ENCODE results near the gene CTSW. TPM values are rescaled to one million over a fixed set of nuclear protein-coding genes. Genes with fewer than 3 reads are reported as not detected.

CTSW gene
- polyA plus RNA-seq, 3 donors from 2014 or later: 2,066 to 3,052 (median 2,928) TPM

- Mint-ChIP-seq H3K4me3 (no peak overlapping the region), H3K4me1 (peaks cover 38 to 43% of the 10 kb centered on the region in 2 donors), H3K27ac (peak overlapping the region in 4 of 6 donors; percentile 34 to 65 (median 50)), H3K27me3 (ENCODE audit: low read depth in 3 of 3) (peaks cover 5 to 12% (median 12%) of the 10 kb centered on the region in 3 donors), H3K36me3 (peaks cover 24 to 41% (median 25%) of the 10 kb centered on the region in 3 donors), H3K9me3 (no peaks in the 10 kb centered on the region)
- DNase-seq: no peak
Measured at GRCh38 chr11:65851811-65852507, 27.7 kb upstream of the CTSW start.

GRCh38 chr11:65852508-65853245, 27.0 kb upstream of the CTSW start:
- Mint-ChIP-seq H3K36me3 (peaks cover 24 to 41% (median 25%) of the 10 kb centered on the region in 3 donors), H3K9me3 (no peaks in the 10 kb centered on the region), H3K27ac (peak overlapping the region in 1 of 6 donors; percentile 57), H3K4me1 (peaks cover 39 to 44% of the 10 kb centered on the region in 2 donors), H3K4me3 (no peak overlapping the region), H3K27me3 (ENCODE audit: low read depth in 3 of 3) (peaks cover 5 to 18% (median 12%) of the 10 kb centered on the region in 3 donors)
- no peak for DNase-seq

GRCh38 chr11:65853246-65853979, 26.2 kb upstream of the CTSW start:
- peaks cover 42 to 48% of the 10 kb centered on the region in 2 donors for H3K4me1 Mint-ChIP-seq
- DNase-seq: no peak
- H3K36me3 Mint-ChIP-seq: peaks cover 24 to 41% (median 25%) of the 10 kb centered on the region in 3 donors
- peaks cover 10 to 22% (median 18%) of the 10 kb centered on the region in 3 donors for H3K27me3 Mint-ChIP-seq (ENCODE audit: low read depth in 3 of 3)
- H3K4me3 Mint-ChIP-seq: no peak overlapping the region
- peak overlapping the region in 3 of 6 donors; percentile 3 to 61 (median 40) for H3K27ac Mint-ChIP-seq
- no peaks in the 10 kb centered on the region for H3K9me3 Mint-ChIP-seq

GRCh38 chr11:65854161-65854592, 25.5 kb upstream of the CTSW start:
- no peak for DNase-seq
- Mint-ChIP-seq H3K27me3 (ENCODE audit: low read depth in 3 of 3) (peaks cover 10 to 23% (median 18%) of the 10 kb centered on the region in 3 donors), H3K9me3 (no peaks in the 10 kb centered on the region), H3K4me3 (peak overlapping the region in 4 of 5 donors; percentile 10 to 61 (median 31)), H3K27ac (peak overlapping the region in 4 of 6 donors; percentile 30 to 64 (median 60)), H3K36me3 (peaks cover 24 to 41% (median 25%) of the 10 kb centered on the region in 3 donors), H3K4me1 (peaks cover 48 to 55% of the 10 kb centered on the region in 2 donors)

- H3K4me1 Mint-ChIP-seq: peaks cover 56 to 65% of the 10 kb centered on the region in 2 donors
- peak overlapping the region; percentile 89 to 96 (median 92) for H3K4me3 Mint-ChIP-seq
- peaks cover 24 to 41% (median 25%) of the 10 kb centered on the region in 3 donors for H3K36me3 Mint-ChIP-seq
- peak overlapping the region in 5 of 6 donors; percentile 62 to 95 (median 92) for H3K27ac Mint-ChIP-seq
- H3K27me3 Mint-ChIP-seq (ENCODE audit: low read depth in 3 of 3): peaks cover 10 to 26% (median 20%) of the 10 kb centered on the region in 3 donors
- no peak for DNase-seq
- H3K9me3 Mint-ChIP-seq: no peaks in the 10 kb centered on the region
Measured at GRCh38 chr11:65854852-65855837, 24.5 kb upstream of the CTSW start.

- peak overlapping the region; percentile 86 to 95 (median 92) for H3K27ac Mint-ChIP-seq
- no peaks in the 10 kb centered on the region for H3K9me3 Mint-ChIP-seq
- H3K36me3 Mint-ChIP-seq: peaks cover 24 to 41% (median 25%) of the 10 kb centered on the region in 3 donors
- no peak for DNase-seq
- peaks cover 10 to 28% (median 22%) of the 10 kb centered on the region in 3 donors for H3K27me3 Mint-ChIP-seq (ENCODE audit: low read depth in 3 of 3)
- H3K4me3 Mint-ChIP-seq: peak overlapping the region; percentile 89 to 96 (median 92)
- peaks cover 58 to 69% of the 10 kb centered on the region in 2 donors for H3K4me1 Mint-ChIP-seq
Measured at GRCh38 chr11:65855927-65856363, 23.7 kb upstream of the CTSW start.

GRCh38 chr11:65856689-65857499, 22.7 kb upstream of the CTSW start:
- no peaks in the 10 kb centered on the region for H3K9me3 Mint-ChIP-seq
- DNase-seq: peak; percentile 79 to 83 (median 81)
- H3K36me3 Mint-ChIP-seq: peaks cover 19 to 34% (median 20%) of the 10 kb centered on the region in 3 donors
- H3K27ac Mint-ChIP-seq: peak overlapping the region; percentile 86 to 95 (median 92)
- peaks cover 67 to 75% of the 10 kb centered on the region in 2 donors for H3K4me1 Mint-ChIP-seq
- H3K27me3 Mint-ChIP-seq (ENCODE audit: low read depth in 3 of 3): peaks cover 10 to 28% (median 22%) of the 10 kb centered on the region in 3 donors
- H3K4me3 Mint-ChIP-seq: peak overlapping the region; percentile 89 to 96 (median 92)

GRCh38 chr11:65857500-65857852, 22.2 kb upstream of the CTSW start:
- peak overlapping the region in 3 of 6 donors; percentile 86 to 92 (median 87) for H3K27ac Mint-ChIP-seq
- H3K9me3 Mint-ChIP-seq: no peaks in the 10 kb centered on the region
- H3K4me3 Mint-ChIP-seq: peak overlapping the region; percentile 89 to 96 (median 92)
- H3K27me3 Mint-ChIP-seq (ENCODE audit: low read depth in 3 of 3): peaks cover 10 to 29% (median 22%) of the 10 kb centered on the region in 3 donors
- DNase-seq: peak; percentile 63 to 71 (median 69)
- H3K4me1 Mint-ChIP-seq: peaks cover 65 to 73% of the 10 kb centered on the region in 2 donors
- H3K36me3 Mint-ChIP-seq: peaks cover 16 to 33% (median 16%) of the 10 kb centered on the region in 3 donors

- peak within 1 kb of the TSS; percentile 91 to 99 (median 98) for H3K27ac Mint-ChIP-seq
- H3K4me3 Mint-ChIP-seq: peak within 1 kb of the TSS; percentile 91 to 98 (median 94)
- peaks cover 10 to 30% (median 22%) of the 10 kb centered on the region in 3 donors for H3K27me3 Mint-ChIP-seq (ENCODE audit: low read depth in 3 of 3)
- no peaks in the 10 kb centered on the region for H3K9me3 Mint-ChIP-seq
- DNase-seq: peak; percentile 95 to 96 (median 96)
- peaks cover 68 to 76% of the 10 kb centered on the region in 2 donors for H3K4me1 Mint-ChIP-seq
- peaks cover 20 to 36% (median 20%) of the 10 kb centered on the region in 3 donors for H3K36me3 Mint-ChIP-seq
Measured at GRCh38 chr11:65857853-65858680, 21.6 kb upstream of the CTSW start, which contains the start of gene CFL1. Gene CFL1, minus strand, starts transcription at chr11:65858180. Its CDS starts 81 bp downstream, at chr11:65858099.

- Mint-ChIP-seq H3K4me1 (peaks cover 62 to 70% of the 10 kb centered on the region in 2 donors), H3K36me3 (peaks cover 20 to 32% (median 20%) of the 10 kb centered on the region in 3 donors), H3K9me3 (no peaks in the 10 kb centered on the region), H3K4me3 (peak overlapping the region; percentile 91 to 98 (median 94)), H3K27ac (peak overlapping the region; percentile 91 to 99 (median 98)), H3K27me3 (ENCODE audit: low read depth in 3 of 3) (peaks cover 12 to 25% (median 19%) of the 10 kb centered on the region in 3 donors)
- no peak for DNase-seq
Measured at GRCh38 chr11:65858681-65859087, 21.0 kb upstream of the CTSW start.

Measured in immature natural killer cell (primary cell).